Endothelial cell of umbilical vein (primary cell): ENCODE measurements around the gene ME3. TPM values are rescaled to one million over a fixed set of nuclear protein-coding genes. Genes with fewer than 3 reads are reported as not detected.

Source experiments
- BruUV-seq: library from RNA; stranded (reverse); fragments of 400-500 nt; replicated peaks from 2 replicates; lab custom pipeline; 2021; lab: Mats Ljungman, UMichigan
- CTCF ChIA-PET: fragments of 300-600, 350-600 bp; sonication (Branson Sonifier 250); formaldehyde crosslinking; loops from one replicate; lab custom pipeline; 2021; ENCODE audit warnings: antibody characterized with exemption, inconsistent platforms; lab: Charles Lee
- POLR2A ChIA-PET: fragments of 300-600, 350-600 bp; sonication (Branson Sonifier 250); formaldehyde crosslinking; loops from one replicate; lab custom pipeline; 2021; ENCODE audit warnings: antibody characterized with exemption, inconsistent platforms; lab: Charles Lee
- DNase-seq: peaks from one replicate; pipeline ENCODE4 v3.0.0-alpha.2; 2011; ENCODE audit warnings: low read depth, low spot score
- FAIRE-seq: peaks from 2 replicates; lab custom pipeline; 2011; peaks lifted over from hg19 to GRCh38; lab: Jason Lieb, UNC
- H2AFZ ChIP-seq: 2 replicates; pipeline ENCODE4 v1.6.0; 2012; ENCODE audit warnings: low read depth, low read length, control low read depth, inconsistent platforms
- H3K27ac ChIP-seq: 2 replicates; pipeline ENCODE4 v1.5.1; 2011; ENCODE audit warnings: low read depth, mild to moderate bottlenecking, control low read depth, low read length, moderate library complexity; ENCODE audit not compliant: insufficient read depth
- H3K27me3 ChIP-seq, 2 experiments: 2 replicates each; pipeline versions ENCODE4 v1.6.0 to v1.6.1; 2011; ENCODE audit warnings: low read length in 2 of 2, mixed read lengths in 1 of 2; ENCODE audit not compliant: control insufficient read depth in 2 of 2, insufficient read depth in 2 of 2
- H3K36me3 ChIP-seq, 2 experiments: 2 replicates in 1 of 2; 3 replicates in 1 of 2; pipeline ENCODE4 v1.5.1; 2011; ENCODE audit warnings: low read length in 2 of 2, mild to moderate bottlenecking in 1 of 2, moderate library complexity in 1 of 2; ENCODE audit not compliant: control insufficient read depth in 2 of 2, insufficient read depth in 2 of 2; ENCODE audit errors: extremely low read depth in 1 of 2
- H3K4me1 ChIP-seq: 3 replicates; pipeline ENCODE4 v1.5.1; 2011; ENCODE audit warnings: mild to moderate bottlenecking, low read length; ENCODE audit not compliant: control insufficient read depth, insufficient read depth; ENCODE audit errors: extremely low read depth
- H3K4me2 ChIP-seq: 2 replicates; pipeline ENCODE4 v1.6.1; 2011; ENCODE audit warnings: low read length, control low read depth, mixed read lengths; ENCODE audit not compliant: insufficient read depth
- H3K4me3 ChIP-seq, 3 experiments: fragments of 200-600 bp in 1 of 3; sonication (generic), shearing (Covaris generic) in 1 of 3; replicated peaks in 1 of 3; 2 replicates each; pipeline ENCODE4 v1.5.1; 2011 to 2016; ENCODE audit warnings: control low read depth in 3 of 3, low read length in 3 of 3, mild to moderate bottlenecking in 2 of 3, inconsistent platforms in 1 of 3, low read depth in 1 of 3, moderate library complexity in 1 of 3; ENCODE audit not compliant: insufficient read depth in 1 of 3
- H3K79me2 ChIP-seq: 2 replicates; pipeline ENCODE4 v1.6.0; 2012; ENCODE audit warnings: low read length, inconsistent platforms; ENCODE audit not compliant: control insufficient read depth, insufficient read depth
- H3K9ac ChIP-seq: replicated peaks from 2 replicates; pipeline ENCODE3; 2011; ENCODE audit warnings: low read length, control low read depth; ENCODE audit not compliant: insufficient read depth; ENCODE audit errors: extremely low read depth
- H3K9me1 ChIP-seq: replicated peaks from 3 replicates; pipeline ENCODE4 v1.6.0; 2011; ENCODE audit warnings: mild to moderate bottlenecking, low read length; ENCODE audit not compliant: control insufficient read depth, insufficient read depth; ENCODE audit errors: extremely low read depth
- H3K9me3 ChIP-seq: replicated peaks from 2 replicates; pipeline ENCODE4 v1.5.1; 2012; ENCODE audit warnings: low read length, inconsistent platforms; ENCODE audit not compliant: control insufficient read depth, insufficient read depth
- H4K20me1 ChIP-seq: replicated peaks from 2 replicates; pipeline ENCODE3; 2011; ENCODE audit warnings: mild to moderate bottlenecking, low read length; ENCODE audit not compliant: control insufficient read depth, insufficient read depth; ENCODE audit errors: extremely low read depth
- FOS ChIP-seq: IDR thresholded peaks from 2 replicates; pipeline ENCODE4 v1.6.1; 2011; ENCODE audit warnings: mild to moderate bottlenecking, low read length, moderate library complexity, borderline replicate concordance; ENCODE audit not compliant: insufficient read depth
- GATA2 ChIP-seq: IDR thresholded peaks from 2 replicates; pipeline ENCODE4 v1.7.0; 2011; ENCODE audit warnings: low read depth, mild to moderate bottlenecking, moderate library complexity, mixed read lengths, low read length; ENCODE audit not compliant: insufficient read length, insufficient read depth
- JUN ChIP-seq: IDR thresholded peaks from 2 replicates; pipeline ENCODE4 v1.6.1; 2011; ENCODE audit warnings: borderline replicate concordance, low read depth; ENCODE audit not compliant: insufficient read length, insufficient read depth
- MAX ChIP-seq: IDR thresholded peaks from 2 replicates; pipeline ENCODE4 v1.6.1; 2011; ENCODE audit not compliant: insufficient read depth, insufficient read length
- MYC ChIP-seq: IDR thresholded peaks from one replicate; pipeline ENCODE4 v1.6.1; 2011; ENCODE audit warnings: mild to moderate bottlenecking, low read depth, low read length
- dilution Hi-C: fragments of 300-500 bp; cut with MboI; formaldehyde crosslinking; loops from one replicate; pipeline ENCODE4 v1.15.0; 2019; ENCODE audit warnings: low sequenced_read_pairs; ENCODE audit not compliant: extremely low pct_ligation_motif_present
- intact Hi-C: fragments of 100-400 bp; cut with micrococcal nuclease; formaldehyde crosslinking; loops from one replicate; pipeline ENCODE4 v1.10.0; 2022
- polyA plus RNA-seq, 4 experiments: library from polyadenylated mRNA; depleted of rRNA in 3 of 4; stranded (reverse) in 3 of 4; unstranded in 1 of 4; fragments of >200 nt; gene quantifications; 2 replicates each; pipeline versions ENCODE4 v1.2.1 to v1.2.3, GENCODE V29; 2011 to 2012; ENCODE audit warnings: missing spikeins in 1 of 4
- total RNA-seq: library from RNA; stranded (reverse); gene quantifications from 2 replicates; pipeline ENCODE4 v1.2.3, GENCODE V29; 2021

ME3 gene
- total and polyA plus RNA-seq, 2 donors (not counting 3 experiments of a cell fraction or from before 2014, with no cell fraction given) = 26.9 to 30.4 TPM

- DNase-seq = peak; percentile 68
These were observed 198.2 kb downstream of the ME3 start for GRCh38 chr11:86473991-86474833.

More at GRCh38 chr11:86473991-86474833, 198.2 kb downstream of the ME3 start:
- Histone ChIP-seq H3K27ac (peak overlapping the region; percentile 80), H2AFZ (peak overlapping the region; percentile 3), H3K4me2 (no peak overlapping the region), H3K9ac (peak overlapping the region; percentile 32), H4K20me1 (no peaks in the 10 kb centered on the region), H3K36me3 (no peaks in the 10 kb centered on the region), H3K9me3 (no peaks in the 10 kb centered on the region), H3K79me2 (no peaks in the 10 kb centered on the region), H3K9me1 (no peaks in the 10 kb centered on the region), H3K27me3 (no peaks in the 10 kb centered on the region), H3K4me3 (no peak overlapping the region), H3K4me1 (peaks cover 46% of the 10 kb centered on the region)
- TF ChIP-seq FOS = no peak
- no peak for TF ChIP-seq MAX
- TF ChIP-seq MYC = no peak
- no peak for TF ChIP-seq JUN
- peak; percentile 36 for TF ChIP-seq GATA2
- BruUV-seq = TSS peak; percentile 31
- ChIA-PET CTCF (interaction anchor here (1.1 kb wide), 1 partner anchor 10 kb away, joined by 5 read pairs; no protein-coding TSS in a partner anchor), POLR2A (interaction anchor here (1.6 kb wide), 1 partner anchor 14 kb away, joined by 5 read pairs; no protein-coding TSS in a partner anchor)
- dilution Hi-C loops (no loop called here), intact Hi-C loops (no loop called here)
- peak; percentile 28 for FAIRE-seq
